HS-5 (cell line): Measurements from ENCODE around the gene CALML4.
A peak's percentile ranks its signal among the peaks of the same experiment; 100 is the strongest.
"Not testable (repeated sequence)": the region's sequence is repeated elsewhere in the genome, so short reads cannot be mapped to it uniquely, and the experiment has no call there.

Experiments used
- DNase-seq: peaks from one replicate; pipeline ENCODE4 v3.0.0-alpha.2; 2012; ENCODE audit warnings: low read depth

CALML4 gene

DNA sequence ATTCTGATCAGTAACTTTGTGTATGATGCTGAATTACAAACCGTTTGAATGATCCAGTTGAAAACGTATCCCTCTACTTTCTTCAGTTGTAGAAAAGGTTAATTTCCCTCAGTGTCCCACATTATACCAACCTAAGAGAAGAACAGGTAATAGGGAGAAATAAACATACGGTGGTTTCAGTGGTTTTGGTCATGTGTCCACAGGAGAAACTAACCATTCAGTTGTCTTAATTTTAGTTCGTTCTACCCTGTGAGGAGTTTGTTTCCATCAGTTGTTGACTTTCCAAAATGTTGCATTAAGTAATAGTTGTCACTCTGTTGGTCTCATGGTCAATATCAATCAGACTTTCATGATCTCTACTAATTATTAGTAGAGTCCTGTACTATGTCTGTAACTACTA lies 15.1 kb downstream of the CALML4 start:
- DNase-seq, result no peak

DNA sequence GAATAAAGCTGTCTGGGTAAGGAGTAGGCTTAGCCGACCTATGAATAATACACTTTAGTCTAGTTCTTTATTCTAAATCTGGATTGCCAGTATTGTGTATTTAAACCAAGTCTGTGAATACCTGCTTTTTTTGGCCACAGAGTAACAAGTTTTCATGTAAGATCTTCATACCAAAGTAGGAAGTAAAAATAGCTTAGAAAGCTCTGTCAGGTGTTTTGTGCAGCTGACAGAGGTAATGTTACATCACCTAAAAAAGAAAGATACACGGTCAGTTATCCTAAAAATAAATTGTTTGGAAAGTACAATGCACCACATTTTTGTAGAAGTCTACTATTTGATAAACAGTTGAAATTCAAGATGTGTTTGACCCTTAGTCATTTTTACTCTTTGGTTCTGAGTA lies 16.5 kb downstream of the CALML4 start:
- DNase-seq, result no peak

DNA sequence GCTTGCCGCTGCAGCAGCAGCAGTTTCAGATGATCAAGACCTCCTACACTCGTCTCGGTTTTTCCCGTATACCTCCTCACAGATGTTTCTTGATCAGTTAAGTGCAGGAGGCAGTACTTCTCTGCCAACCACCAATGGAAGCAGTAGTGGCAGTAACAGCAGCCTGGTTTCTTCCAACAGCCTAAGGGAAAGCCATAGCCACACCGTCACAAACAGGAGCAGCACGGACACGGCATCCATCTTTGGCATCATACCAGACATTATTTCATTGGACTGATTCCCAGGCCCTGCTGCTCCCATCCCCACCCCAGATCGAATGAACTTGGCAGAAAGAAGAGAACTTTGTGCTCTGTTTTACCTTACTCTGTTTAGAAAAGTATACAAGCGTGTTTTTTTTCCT lies 17.6 kb downstream of the CALML4 start:
- DNase-seq, result no peak

DNA sequence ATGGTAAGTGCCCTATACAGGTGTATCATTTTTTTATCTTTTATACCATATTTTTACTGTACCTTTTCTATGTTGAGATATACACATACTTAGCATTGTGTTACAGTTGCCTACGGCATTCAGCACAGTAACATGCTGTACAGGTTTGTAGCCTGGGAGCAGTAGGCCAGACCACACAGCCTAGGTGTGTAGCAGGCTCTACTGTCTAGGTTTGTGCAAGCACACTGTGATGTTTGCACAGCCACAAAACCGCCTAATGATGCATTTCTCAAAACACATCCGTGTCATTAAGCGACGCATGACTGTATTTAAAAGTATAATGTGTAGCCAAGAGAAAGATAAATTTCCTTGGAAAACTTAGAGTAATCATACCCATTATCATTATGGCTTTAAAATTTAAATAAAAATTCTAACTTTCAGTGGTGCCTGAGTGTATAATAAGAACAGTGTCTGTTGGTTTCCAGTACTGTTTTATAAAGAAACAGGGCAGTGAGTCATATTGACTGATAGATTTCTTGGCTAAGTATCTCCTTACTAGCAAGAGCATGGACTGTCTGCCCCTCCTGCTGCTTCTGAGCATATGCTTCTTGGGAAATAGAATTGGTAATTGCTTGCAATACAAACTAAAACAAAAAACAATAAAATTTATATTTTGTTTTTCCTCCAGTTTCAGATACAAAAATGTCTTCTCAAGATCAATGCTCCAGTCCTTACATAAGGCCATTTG lies 18.3 kb downstream of the CALML4 start:
- no peak for DNase-seq

DNA sequence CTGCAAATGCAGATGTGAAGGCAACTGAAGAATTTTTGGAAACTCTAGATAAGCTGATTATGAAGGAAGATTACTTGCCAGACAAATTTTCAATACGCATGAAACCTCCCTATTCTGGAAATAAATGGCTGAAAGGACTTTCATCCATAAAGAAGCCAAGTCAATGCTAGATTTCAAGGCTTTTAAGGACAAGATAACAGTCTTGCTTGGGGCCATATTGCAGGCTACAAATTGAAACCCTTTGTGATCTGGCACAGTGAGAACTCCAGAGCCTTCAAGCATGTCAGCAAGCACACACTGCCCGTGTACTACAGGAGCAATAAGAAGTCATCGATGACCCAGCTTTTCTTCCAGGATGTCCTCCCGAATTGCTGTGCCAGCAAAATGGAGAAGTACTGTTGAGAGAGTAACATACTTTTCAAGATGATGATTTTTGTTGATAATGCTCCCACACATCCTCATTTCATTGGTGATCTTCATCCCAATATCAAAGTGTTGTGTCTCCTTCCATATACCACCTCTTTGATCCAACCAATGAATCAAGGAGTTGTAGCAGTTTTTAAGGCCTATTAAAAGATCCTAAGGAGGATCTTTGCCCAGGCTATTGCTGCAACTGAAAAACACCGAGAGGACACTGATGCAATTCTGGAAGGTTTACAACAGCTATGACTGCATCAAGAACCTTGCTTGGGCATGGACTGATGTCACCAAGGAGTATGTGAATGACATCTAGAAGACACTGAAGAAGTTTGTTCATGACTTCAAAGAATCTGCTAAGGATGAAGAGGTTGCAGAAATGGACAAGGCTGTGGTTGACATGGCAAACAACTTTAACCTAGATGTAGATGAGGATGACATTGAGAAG lies 20.3 kb downstream of the CALML4 start:
- no peak for DNase-seq

DNA sequence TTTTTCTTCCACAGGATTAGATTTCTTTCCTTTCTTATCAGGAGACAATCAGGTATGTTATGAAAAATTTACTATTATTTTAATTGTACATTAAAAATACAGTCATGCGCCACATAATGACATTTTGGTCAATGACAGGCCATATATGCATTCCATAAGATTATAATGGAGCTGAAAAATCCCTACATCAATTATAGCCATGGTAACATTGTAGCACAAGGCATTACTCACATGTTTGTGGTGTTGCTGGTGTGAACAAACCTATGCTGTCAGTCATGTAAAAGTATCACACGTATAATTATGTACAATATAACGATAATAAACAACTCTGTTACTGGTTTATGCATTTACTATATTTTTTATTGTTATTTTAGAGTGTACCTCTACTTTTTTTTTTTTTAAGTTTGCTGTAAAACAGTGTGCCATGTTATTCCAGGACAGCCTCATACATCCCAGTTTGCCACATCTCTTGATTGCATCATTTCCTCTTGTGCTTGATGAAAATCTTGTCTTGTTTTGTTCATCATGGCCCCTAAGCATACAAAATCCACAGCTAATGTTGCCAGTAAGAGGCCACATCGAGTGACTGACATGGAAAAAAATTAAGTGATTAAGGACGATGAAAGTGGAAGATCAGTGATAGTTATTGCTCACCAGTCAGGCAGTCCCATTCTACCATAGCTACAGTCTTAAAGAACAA lies 21.4 kb downstream of the CALML4 start:
- DNase-seq, result no peak

DNA sequence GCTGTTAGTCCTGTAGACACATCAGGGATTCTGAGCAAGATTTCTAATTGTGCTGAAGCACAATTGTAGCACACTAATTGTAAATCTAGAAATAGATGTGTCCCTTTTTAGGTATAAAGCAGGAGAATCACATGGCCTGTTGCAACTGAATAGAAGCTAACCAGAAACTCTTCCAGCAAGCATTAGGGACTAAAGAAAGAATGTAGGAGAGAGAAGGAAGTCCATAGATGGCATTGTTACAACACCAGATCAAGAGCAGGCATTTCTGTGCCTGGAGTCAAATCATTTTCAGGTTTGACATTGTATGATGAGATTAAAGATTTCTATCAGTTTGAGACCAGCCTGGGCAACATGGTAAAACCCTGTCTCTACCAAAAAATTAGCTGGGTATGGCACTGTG lies 27.4 kb downstream of the CALML4 start:
- DNase-seq, result no peak

DNA sequence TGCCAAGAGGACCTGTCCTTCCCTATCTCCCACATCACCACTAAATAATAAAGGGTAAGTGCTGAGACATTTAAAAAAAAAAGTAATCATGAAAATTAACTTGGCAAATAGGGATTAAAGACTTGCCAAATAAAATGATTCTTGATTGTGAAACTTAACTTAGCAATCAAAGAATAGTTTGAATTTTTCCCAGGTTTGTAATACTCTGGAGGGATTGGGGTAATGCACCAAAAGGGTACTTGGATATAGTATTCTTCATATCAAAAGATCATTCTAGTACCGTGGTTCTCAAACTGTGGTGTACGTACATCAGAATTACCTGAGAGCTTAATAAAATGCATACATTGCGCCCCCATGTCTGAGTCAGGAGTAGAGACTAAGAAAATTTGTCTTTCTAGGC lies 28.5 kb downstream of the CALML4 start:
- no peak for DNase-seq

DNA sequence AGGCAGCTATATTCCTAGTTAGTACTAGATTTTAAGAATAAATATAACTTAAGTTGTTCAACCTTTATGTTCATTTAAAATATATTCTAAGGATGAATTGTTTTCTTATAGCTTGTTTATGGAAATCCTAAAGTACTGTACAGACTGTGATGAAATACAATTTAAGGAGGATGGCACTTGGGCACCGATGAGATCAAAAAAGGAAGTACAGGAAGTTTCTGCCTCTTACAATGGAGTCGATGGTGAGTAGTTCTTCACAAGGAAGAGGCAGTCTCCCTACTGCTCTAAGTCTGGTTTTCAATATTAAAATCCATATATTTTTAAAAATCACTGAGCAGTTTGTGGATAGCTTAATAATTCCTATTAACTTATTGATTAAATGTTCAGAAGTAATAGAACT lies 29.6 kb downstream of the CALML4 start:
- no peak for DNase-seq

DNA sequence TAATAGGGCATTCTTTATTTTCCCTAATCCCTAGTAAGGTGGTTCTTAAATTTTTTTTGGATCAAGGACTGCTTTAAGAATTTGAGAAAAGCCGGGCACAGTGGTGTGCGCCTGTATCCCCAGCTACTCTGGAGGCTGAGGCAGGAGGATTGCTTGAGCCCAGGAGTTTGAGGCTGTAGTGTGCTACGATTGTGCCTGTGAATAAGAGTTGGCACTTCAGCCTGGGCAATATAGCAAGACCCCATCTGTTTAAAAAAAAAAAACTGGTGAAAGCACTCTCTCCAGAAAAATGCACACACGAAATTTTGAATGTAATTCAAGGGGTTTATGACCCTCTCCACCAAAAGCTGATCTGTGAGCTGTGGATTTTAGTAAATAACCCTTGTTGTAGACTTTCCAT lies 32.0 kb downstream of the CALML4 start:
- DNase-seq, result no peak

DNA sequence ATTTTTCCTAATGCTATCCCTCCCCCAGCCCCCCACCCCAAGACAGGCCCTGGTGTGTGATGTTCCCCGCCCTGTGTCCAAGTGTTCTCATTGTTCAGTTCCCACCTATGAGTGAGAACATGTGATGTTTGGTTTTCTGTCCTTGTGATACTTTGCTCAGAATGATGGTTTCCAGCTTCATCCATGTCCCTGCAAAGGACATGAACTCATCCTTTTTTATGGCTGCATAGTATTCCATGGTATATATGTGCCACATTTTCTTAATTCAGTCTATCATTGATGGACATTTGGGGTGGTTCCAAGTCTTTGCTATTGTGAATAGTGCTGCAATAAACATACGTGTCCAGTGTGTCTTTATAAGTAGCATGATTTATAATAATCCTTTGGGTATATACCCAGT lies 33.1 kb downstream of the CALML4 start:
- DNase-seq, result not testable (repeated sequence)

DNA sequence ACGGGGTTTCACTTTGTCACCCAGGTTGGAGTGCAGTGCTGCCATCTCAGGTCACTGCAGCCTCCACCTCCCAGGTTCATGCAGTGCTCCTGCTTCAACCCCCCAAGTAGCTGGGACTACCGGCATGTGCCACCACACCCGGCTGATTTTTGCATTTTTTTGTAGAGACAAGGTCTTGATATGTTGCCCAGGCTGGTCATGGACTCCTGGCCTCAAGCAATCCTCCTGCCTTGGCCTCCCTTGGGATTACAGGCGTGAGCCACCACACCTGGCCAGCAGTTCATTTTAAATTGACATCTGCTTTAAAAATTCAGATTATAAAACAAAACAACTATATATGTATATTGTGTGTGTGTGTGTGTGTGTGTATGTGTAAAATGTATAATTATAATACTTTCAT lies 38.3 kb downstream of the CALML4 start:
- DNase-seq, result no peak

DNA sequence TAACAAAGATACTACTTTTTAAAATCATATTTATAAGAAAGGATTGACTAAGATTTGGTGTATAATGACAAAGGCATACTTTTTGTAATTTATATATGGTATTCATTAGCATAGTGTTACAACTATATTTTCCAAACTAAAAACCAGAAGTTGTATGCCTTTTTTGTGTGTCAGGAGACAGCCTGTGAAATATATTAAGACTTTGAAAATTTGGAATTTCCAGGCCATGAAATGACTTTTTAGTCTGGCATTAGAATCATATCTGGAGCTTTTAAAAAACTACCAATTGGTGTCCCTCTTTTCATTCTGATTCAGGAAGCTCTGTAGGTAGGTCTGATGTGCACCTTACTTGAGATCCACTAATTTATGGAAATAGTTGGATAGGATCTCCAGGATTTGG lies 41.9 kb downstream of the CALML4 start:
- no peak for DNase-seq

DNA sequence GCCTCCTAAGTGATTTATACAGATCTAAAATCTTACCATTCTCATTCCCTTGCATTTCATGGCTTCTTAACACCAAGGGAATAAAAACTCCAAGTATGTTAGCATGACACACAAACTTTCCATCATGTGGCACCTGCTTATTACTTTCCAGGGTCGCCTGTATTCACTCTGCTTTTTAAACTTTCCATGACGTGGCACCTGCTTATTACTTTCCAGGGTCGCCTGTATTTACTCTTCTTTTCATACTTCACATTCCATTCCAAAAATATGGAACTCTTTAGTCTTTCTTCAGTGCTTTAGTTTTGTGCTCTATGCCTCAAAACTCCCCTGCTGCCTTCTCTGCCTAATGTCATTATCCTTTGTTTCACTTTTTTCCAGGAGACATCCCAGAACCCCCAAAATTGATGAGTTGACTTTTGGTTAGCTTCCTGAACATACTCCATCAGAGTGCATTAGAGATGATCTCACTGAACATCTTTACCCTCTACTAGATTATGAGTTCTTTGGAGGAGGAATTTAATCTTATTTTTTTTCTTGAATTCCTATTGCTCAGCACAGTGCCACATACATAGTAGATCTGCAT lies 47.0 kb downstream of the CALML4 start:
- no peak for DNase-seq

DNA sequence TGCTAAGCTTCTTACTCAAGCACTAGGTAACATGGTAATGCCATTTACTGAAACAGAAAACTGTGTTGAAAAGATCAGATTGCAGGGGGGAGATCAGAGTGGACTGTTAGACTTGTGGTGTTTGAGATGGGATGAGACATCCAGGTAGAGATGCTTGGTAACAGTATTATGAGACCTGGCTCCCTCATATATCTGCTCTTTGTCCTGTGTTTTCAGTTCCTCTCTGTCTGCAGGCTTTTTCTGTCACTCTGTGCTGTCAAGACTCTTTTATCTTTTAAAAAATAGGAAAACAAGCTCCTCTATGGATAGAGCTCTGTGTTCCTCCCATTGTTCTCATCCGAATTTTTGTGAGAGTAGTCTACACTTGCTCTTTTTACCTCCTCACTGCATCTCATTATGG lies 48.1 kb downstream of the CALML4 start:
- no peak for DNase-seq

DNA sequence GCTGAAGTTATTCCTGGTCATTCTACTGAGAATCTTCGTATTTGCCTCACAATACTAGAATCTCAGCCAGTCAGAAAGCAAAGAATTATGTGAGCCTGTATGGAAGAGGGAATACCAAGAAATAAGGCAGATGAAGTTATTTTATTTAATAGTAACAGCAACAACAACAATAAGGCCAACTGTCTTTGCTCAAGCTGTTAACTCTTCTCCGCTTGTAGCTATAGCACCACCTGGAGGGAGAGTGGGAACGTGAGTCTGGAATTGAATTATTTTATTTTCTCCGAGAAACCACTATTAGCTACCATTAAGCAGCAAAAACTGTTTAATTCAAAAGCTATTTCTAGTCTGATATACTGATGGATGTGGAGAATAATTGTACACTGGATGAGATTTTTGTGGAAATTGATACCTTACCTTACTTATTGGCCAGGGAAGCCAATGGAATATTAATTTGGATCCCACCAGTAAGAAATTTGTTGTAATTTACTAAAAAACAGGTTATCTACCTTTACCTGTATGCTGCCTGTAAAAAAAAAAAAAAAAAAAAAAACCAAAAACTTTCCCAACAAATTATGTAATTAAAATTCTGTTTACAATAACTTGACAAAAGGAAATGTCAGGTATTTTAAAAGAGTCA lies 50.1 kb downstream of the CALML4 start:
- DNase-seq, result no peak

DNA sequence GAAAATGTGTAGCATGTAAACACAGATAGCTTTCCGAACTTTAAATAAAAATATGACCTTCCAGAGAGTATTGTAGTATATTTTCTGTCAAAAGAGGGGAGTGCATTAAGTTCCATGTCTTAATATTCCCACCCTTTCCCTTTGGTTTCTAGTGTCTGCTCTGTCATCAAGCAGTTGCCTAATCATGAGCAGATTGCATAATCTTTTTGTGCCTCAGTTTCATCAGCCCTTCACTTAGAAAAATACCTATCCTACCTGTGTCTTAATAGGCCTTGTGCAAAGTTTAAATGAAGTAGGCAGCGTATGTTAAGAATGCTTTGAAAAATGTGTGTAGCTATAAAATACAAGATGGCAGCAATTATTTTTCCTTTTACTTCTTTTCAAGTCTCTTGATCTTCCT lies 52.8 kb downstream of the CALML4 start:
- DNase-seq, result no peak

DNA sequence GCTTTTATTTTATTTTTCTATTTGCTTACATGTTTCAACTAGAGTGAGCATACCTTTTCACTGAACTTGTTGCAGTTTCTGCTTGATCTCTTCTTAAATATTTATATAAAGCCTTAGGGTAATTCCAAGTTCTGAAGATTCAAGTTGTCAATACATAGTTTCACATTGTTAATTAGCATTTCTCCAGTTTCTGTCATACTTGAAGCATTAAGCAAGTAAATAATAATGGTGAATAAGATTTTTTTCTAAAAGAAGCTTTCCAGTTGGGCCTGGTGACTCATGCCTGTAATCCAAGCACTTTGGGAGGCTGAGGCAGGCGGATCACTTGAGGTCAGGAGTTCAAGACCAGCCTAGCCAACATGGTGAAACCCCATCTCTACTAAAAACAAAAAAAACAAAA lies 53.9 kb downstream of the CALML4 start:
- no peak for DNase-seq

DNA sequence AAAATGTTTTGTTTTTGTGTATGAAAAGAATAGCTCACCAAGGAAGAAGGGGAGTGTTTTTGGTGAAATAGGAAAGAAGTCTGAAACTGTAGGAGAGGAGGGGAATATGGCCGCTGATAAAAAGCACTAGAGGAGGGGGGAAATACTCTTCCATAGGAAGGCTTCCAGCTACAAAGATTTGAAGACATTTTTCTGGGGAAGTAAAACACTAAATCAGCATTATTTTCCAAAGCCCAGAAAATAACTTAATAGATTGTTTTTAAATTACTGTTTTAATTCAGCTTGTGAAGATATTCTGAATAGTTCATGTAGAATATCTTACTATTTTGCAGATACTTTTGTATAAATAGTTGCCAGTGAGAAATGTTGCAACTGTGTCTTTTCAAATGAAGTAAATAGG lies 54.9 kb downstream of the CALML4 start:
- no peak for DNase-seq

DNA sequence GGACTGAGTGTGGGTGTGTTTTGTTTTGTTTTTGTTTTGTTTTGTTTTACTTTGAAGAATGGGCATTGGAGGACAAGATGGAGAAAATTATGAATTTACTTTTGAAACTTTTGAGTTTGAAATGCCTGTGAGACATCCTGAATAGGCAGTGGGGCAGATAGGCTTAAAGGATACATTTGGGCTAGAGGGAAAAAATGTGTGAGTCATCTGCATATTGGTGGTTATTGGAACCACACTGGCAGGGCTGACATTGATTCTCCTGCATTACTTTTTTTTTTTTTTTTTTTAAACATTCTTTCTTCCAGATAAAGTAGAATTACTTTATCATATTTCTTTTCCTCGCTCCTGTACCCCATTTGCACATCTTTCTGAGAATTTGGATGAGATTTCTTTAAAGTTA lies 56.1 kb downstream of the CALML4 start:
- peak; percentile 45 for DNase-seq

DNA sequence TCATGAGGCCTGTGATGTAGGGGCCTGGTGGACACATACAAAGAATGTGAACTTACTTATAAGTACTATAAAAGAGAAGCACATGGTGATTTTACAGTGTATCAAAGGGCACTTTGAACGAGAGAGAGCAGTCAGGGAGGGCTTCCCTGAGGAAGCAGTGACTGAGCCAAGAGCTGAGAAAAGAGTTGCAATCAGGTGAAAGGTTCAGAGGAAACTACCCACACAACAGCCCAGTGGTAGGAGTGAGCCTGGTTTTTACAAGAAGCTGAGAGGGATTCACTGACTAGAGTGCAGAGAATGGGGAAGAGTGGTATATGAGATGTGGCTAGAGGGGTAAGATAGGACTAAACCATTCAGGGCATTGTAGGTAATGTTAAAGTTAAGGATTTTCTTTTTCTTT lies 57.1 kb downstream of the CALML4 start:
- DNase-seq, result no peak

DNA sequence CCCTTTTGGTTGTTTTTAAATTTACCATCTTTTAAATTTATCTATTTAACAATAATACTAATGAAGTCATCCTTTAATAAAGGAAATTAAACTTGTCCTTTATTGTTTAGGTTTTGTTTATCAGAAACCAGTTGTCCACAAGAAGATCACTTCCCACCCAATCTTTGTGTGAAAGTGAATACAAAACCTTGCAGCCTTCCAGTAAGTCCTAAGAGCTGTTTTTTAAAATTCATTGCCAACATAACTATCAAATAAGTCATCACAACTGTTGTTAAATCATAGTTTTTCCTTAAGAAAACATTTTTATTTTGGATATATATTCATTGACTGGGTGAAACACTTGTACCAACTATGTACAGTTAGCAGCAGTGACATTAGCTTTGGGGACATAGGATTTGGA lies 59.4 kb downstream of the CALML4 start:
- no peak for DNase-seq
